GM18519 (cell line): ENCODE measurements around the gene ADGRD2.

ENCODE experiments used
- ATAC-seq: cut with Tn5 transposase; IDR thresholded peaks from one replicate; pipeline ENCODE4 v1.9.1; 2021; ENCODE audit warnings: mild to moderate bottlenecking, moderate library complexity; ENCODE audit not compliant: unreplicated experiment, low FRiP score

The ADGRD2 gene

GRCh38 chr9:124505901-124506346 is 55.7 kb downstream of the ADGRD2 start:
- ATAC-seq: no peak

DNA sequence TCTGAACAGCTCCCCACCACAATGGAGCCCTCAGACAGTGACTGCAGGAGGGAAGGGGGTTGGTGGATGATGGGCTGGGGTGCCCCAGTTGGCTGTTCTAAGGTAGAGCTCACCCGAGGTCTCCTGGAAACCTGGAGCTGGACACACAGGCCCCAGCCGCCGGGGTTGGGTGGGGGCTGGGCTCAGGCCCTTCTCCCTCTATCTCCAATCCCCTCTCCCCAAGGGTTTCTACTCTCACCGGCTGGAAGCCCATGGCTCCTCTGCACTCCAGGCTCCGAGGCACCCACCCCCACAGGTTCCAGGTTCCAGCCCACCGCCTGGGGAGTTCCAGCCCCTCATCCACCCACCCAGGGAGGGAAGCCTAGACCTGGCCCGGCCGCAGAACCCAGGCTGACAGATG is 56.2 kb downstream of the ADGRD2 start:
- ATAC-seq: no peak

GRCh38 chr9:124506931-124507879 is 57.0 kb downstream of the ADGRD2 start, which contains the start of gene NR5A1:
NR5A1 (minus strand) TSS chr9:124507399; CDS start chr9:124503395, 4,004 bp downstream.
- ATAC-seq: no peak

GRCh38 chr9:124507880-124508423 is 57.7 kb downstream of the ADGRD2 start:
- ATAC-seq: no peak

DNA sequence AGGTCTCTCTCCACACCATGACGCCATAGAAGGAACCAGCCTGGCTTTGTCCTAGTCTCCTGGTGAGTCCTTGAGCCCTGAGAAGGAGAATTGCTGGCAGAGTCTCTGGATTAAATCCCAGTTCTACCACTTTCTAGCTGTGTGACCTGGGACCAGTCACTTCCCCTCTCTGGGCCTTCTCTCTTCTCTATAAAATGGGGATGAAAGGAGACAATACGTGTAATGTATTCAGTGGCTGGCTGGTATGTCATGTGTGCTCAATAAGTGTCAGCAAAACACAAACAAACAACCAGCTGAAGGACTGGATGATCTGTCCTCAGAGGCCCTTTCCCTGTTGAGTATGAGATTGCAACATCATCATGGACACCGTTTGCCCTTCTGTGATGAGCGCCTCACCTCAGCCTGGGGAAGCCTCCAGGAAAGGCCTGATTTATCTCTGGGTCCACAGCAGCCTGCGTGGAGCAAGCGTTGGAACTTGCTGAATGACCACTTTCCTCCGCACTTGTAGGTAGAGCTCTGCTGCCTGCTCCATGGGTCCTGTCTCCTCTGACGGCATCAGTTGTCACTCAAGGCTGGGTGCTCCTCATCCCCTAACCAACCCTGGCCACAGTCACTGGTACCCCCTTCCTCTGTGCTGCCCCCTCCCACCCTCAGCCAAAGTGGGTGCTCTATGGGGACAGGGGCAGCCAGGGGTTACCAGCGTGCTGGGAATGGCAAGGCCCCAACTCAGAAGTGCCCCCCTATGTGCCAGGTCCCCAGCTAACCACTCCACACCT is 60.6 kb downstream of the ADGRD2 start:
- no peak for ATAC-seq

GRCh38 chr9:124511426-124511840 is 61.2 kb downstream of the ADGRD2 start:
- no peak for ATAC-seq

DNA sequence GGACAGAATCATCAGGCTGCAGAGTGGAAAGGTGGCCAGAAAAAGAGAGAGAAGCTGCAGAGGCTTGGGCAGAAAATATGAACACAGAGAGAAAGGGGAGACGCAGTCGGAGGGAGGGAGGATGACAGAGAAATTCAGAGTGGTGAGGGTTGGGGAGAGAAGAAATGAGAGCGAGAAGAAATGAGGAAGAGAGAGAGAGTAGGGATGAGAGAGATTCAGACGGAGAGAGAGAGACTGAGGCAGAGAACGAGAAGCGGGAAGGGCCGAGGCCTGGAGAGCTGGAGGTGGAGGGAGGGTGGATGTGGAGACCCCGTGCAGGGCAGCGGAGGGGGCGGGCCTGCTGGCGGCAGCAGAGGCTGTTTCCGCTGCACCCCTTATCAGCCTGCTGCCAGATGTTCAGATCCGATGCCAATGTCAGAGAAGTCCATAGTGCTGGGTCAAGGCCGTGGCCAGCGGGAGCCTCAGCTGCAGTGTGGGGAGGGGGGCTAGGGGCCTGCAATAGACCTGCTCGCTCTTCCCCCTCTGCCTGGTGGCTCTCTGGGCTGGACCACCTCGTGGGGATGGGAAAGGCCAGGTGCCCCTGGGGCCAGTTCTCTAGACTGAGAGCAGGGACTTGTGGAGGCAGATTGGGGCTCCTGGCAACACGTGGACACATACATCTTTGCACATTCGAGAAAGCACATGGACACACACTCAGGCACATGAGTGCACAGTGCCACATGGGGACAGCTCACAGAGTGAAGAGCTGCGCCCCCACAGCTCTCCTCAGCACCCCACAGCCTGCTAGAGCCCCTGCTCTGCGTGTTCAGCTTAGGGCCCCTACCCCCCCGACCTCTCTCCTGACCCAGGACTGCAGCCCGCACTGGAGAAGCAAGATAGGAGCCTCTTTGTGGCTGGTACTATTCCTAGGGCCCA is 61.9 kb downstream of the ADGRD2 start:
- no peak for ATAC-seq

DNA sequence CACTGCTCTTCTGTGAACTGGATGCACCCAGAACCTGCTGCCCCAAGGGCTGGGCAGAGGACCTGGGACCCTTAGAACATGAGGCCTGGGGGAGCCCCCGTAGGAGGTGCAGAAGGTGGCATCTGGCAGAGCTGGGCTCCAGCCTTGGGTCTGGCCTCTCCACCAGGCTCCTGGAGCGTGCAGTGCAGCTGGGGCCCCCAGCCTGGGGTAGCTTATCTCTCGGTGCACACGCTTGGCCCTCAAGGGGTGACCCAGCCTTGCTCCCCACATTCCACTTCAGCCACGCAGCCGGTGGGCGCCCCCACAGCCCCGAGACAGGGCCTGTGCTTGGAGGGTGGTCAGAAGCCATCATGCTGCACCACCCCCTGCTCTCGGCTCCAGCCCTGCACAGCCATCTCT is 62.6 kb downstream of the ADGRD2 start:
- ATAC-seq: no peak

GRCh38 chr9:124513376-124513994 is 63.2 kb downstream of the ADGRD2 start:
- no peak for ATAC-seq

DNA sequence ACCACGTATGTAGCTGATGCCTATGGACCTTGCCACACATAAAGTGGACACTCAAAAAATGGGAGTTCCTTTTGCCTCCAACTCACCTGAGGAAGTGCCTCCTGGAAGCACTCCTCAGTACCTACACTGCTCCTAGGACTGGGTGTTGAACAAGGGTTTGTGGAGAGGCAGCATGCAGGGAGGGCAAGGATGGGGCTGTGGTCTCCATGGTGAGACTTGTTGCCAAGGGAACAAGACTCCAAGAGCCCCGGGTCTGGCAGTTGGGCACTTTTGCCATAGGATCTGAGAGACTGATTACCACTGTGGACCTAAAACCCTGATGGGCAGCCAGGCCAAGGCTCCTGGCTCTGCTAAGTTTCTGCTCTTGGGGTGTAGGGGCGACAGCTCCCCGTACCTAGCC is 63.9 kb downstream of the ADGRD2 start:
- no peak for ATAC-seq

- no peak for ATAC-seq
Measured at GRCh38 chr9:124514874-124515273, 64.6 kb downstream of the ADGRD2 start.

- ATAC-seq: no peak
Measured at GRCh38 chr9:124517600-124517999, 67.3 kb downstream of the ADGRD2 start.

- no peak for ATAC-seq
Measured at GRCh38 chr9:124518116-124518515, 67.9 kb downstream of the ADGRD2 start.

DNA sequence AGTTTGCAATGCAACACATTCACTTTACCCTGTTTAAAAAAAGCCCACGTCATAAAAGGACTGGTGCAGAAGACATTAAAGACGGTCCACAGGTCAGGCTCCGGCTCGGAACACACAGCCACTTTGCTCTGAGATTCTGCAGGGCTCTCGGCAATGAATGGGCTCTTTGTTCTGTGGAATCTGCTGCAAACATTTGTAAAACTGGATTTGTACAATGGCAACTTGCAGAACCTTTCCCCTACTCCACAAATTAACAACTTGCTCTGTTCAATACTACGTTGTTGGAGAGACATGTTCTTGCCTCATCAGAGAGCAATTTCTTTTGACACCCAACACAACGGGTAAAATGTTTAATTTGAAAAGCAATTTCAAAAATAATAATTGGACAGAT is 70.0 kb downstream of the ADGRD2 start:
- ATAC-seq: no peak

DNA sequence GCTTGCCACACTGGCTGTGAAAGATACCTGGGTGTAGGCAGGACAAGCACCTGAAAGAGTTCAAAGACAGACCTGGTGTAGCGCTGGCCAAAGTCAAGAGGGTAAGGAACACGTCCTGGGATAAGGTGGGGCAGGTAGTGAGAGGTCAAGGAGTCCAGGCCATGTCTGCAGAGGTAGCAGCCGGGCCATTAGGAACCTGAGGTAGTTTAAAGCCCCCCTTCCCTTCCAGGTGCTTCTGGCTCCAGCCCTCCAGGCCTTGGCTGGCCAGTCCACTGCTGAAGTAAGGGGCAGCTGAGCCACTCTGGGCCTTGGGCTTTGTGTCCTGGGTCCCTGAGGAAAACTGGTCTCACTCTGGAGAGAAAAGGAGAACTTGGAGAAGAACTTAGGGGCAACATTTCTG is 70.9 kb downstream of the ADGRD2 start:
- ATAC-seq: no peak

DNA sequence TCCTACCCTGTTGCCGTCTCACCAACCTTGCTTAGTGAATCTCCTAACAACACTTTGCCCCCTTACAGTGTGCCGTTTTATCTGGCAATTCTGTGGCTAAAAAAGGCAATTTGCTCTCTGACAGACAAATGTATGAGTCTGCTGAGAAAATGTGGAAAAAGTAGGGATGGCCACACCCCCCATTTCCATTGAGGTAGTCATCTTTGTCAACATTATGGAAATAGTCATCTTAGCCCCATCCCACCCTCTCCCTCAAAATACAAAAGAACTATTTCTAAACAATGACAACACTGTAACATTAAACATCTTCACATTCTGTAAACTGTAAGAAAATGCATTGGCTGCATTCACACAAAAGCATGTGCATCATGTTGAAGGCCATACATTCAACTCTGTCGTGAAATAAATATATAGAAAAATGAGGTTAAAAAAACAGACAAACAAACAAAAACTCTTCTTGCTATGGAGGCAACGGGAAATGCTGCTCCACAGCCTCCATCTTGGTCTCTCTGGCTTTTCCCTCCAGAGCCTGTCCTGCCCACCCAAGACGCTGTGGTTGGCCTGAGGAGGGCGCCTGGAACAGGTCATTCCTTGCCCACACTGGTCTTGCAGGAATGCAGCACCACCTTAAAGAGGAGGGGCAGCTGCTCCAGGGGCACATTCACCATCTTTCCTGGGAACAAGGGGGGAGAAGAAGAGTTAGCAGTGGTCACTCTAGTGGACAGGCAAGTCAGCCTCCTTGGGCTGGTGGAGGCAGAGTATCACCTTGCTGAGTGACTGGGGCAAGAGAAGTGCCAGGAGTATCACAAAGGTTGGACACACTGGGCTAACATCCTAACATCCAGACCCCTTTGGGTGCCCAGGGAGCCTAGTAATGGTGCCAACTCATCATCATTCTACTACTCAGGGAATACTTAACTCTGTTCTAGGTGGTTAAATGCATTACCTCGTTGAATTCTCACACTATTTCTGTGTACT is 72.2 kb downstream of the ADGRD2 start:
- no peak for ATAC-seq

GRCh38 chr9:124526174-124526573 is 75.9 kb downstream of the ADGRD2 start:
- no peak for ATAC-seq

GRCh38 chr9:124527781-124528180 is 77.5 kb downstream of the ADGRD2 start:
- no peak for ATAC-seq
